OCI-LY3 (cell line): Measurements from ENCODE around the gene NUDT2.

Source experiments
- H2AFZ ChIP-seq: fragments of 200-600, 300-600 bp; shearing (Covaris generic); 2 replicates; pipeline ENCODE4 v1.6.0; 2014; ENCODE audit warnings: antibody characterized with exemption, low read depth, low read length
- H3K27ac ChIP-seq: fragments of 200-600, 300-600 bp; sonication (generic); 2 replicates; pipeline ENCODE4 v1.5.1; 2014; ENCODE audit warnings: mild to moderate bottlenecking, low read length, moderate library complexity, mixed read lengths
- H3K27me3 ChIP-seq: fragments of 200-600, 300-600 bp; sonication (generic); 2 replicates; pipeline ENCODE4 v1.6.1; 2014; ENCODE audit warnings: low read depth, low read length, mixed read lengths
- H3K36me3 ChIP-seq: fragments of 200-600, 300-600 bp; sonication (generic); replicated peaks from 2 replicates; pipeline ENCODE3; 2014; ENCODE audit warnings: low read depth, low read length, mixed read lengths
- H3K4me1 ChIP-seq: fragments of 300-600, 200-600 bp; sonication (generic); 2 replicates; pipeline ENCODE4 v1.6.1; 2014; ENCODE audit warnings: low read length, mixed read lengths
- H3K4me2 ChIP-seq: fragments of 200-600, 300-600 bp; sonication (generic); 2 replicates; pipeline ENCODE4 v1.6.1; 2014; ENCODE audit warnings: low read length, mixed read lengths
- H3K4me3 ChIP-seq: fragments of 300-600, 200-600 bp; sonication (generic); 2 replicates; pipeline ENCODE4 v1.5.1; 2014; ENCODE audit warnings: antibody characterized with exemption, mild to moderate bottlenecking, low read length, moderate library complexity
- H3K79me2 ChIP-seq: fragments of 300-600, 200-600 bp; shearing (Covaris generic); 2 replicates; pipeline ENCODE4 v1.6.1; 2014; ENCODE audit warnings: mild to moderate bottlenecking, low read length, mixed read lengths
- H3K9ac ChIP-seq: fragments of 300-600, 200-600 bp; shearing (Covaris generic); 2 replicates; pipeline ENCODE4 v1.6.0; 2014; ENCODE audit warnings: mild to moderate bottlenecking, low read length, moderate library complexity
- H3K9me3 ChIP-seq: fragments of 200-600, 300-600 bp; shearing (Covaris generic); 2 replicates; pipeline ENCODE4 v1.6.1; 2014; ENCODE audit warnings: low read length, mixed read lengths; ENCODE audit not compliant: insufficient read depth
- H4K20me1 ChIP-seq: fragments of 200-600, 300-600 bp; sonication (generic); 2 replicates; pipeline ENCODE4 v1.6.1; 2016; ENCODE audit warnings: low read length, mixed read lengths; ENCODE audit not compliant: insufficient read depth
- CTCF ChIP-seq: fragments of 200-600, 300-600 bp; sonication (generic); IDR thresholded peaks from 2 replicates; pipeline ENCODE4 v1.5.1; 2014; ENCODE audit warnings: antibody characterized with exemption, low read length, low read depth
- EZH2phosphoT487 ChIP-seq: fragments of 200-600 bp; shearing (Covaris generic); IDR thresholded peaks from 2 replicates; pipeline ENCODE4 v1.6.1; 2018; ENCODE audit warnings: antibody characterized with exemption, mixed run types, low read depth

The NUDT2 gene

GRCh38 chr9:34311499-34312185, 17.7 kb upstream of the NUDT2 start:
- Histone ChIP-seq H3K36me3 (peaks cover 2% of the 10 kb centered on the region), H3K4me1 (no peaks in the 10 kb centered on the region), H2AFZ (no peak overlapping the region), H4K20me1 (0 out of 2 replicates have a peak, but pooled peaks cover 4% of the 10 kb centered on the region), H3K9ac (no peak overlapping the region), H3K4me3 (no peak overlapping the region), H3K9me3 (no peaks in the 10 kb centered on the region), H3K4me2 (no peak overlapping the region), H3K79me2 (no peaks in the 10 kb centered on the region; the same call in 1 of the 2 replicates), H3K27me3 (no peaks in the 10 kb centered on the region), H3K27ac (no peak overlapping the region)
- no peak for TF ChIP-seq CTCF
- TF ChIP-seq EZH2phosphoT487, result no peak

- Histone ChIP-seq H3K79me2 (peaks cover 10% of the 10 kb centered on the region), H3K4me3 (no peak overlapping the region), H3K4me1 (no peaks in the 10 kb centered on the region), H3K27ac (no peak overlapping the region), H2AFZ (no peak overlapping the region), H3K4me2 (no peak overlapping the region), H3K9me3 (no peaks in the 10 kb centered on the region), H3K36me3 (peaks cover 2% of the 10 kb centered on the region), H3K27me3 (no peaks in the 10 kb centered on the region), H3K9ac (no peak overlapping the region), H4K20me1 (0 out of 2 replicates have a peak, but pooled peaks cover 4% of the 10 kb centered on the region)
- TF ChIP-seq CTCF (no peak), EZH2phosphoT487 (no peak)
These were observed 11.9 kb upstream of the NUDT2 start for GRCh38 chr9:34317436-34317835.

GRCh38 chr9:34318163-34318790, 11.1 kb upstream of the NUDT2 start:
- H3K4me3 ChIP-seq, result no peak overlapping the region

More at GRCh38 chr9:34318163-34318790, 11.1 kb upstream of the NUDT2 start:
- Histone ChIP-seq H3K9ac (no peak overlapping the region), H3K27me3 (no peaks in the 10 kb centered on the region), H4K20me1 (no peaks in the 10 kb centered on the region), H3K36me3 (peaks cover 2% of the 10 kb centered on the region), H3K9me3 (no peaks in the 10 kb centered on the region), H3K4me1 (no peaks in the 10 kb centered on the region), H2AFZ (no peak overlapping the region), H3K4me2 (no peak overlapping the region), H3K27ac (no peak overlapping the region), H3K79me2 (peaks cover 16% of the 10 kb centered on the region)
- TF ChIP-seq CTCF (no peak), EZH2phosphoT487 (no peak)
